Activated CD4-positive, CD25-positive, alpha-beta regulatory T cell treated with anti-CD3 and anti-CD28 coated beads, Interleukin-2, amount 50 U/mL, for 16 hours (primary cell): ENCODE results near the gene POLR3K.
"Not testable (repeated sequence)": the region's sequence is repeated elsewhere in the genome, so short reads cannot be mapped to it uniquely, and the experiment has no call there.

Experiments
- DNase-seq: peaks from one replicate; pipeline ENCODE4 v3.0.0-alpha.2; 2020; ENCODE audit warnings: low read depth, low spot score

Gene POLR3K

GRCh38 chr16:42691-43090, 10.7 kb downstream of the POLR3K start:
- DNase-seq = no peak

DNA sequence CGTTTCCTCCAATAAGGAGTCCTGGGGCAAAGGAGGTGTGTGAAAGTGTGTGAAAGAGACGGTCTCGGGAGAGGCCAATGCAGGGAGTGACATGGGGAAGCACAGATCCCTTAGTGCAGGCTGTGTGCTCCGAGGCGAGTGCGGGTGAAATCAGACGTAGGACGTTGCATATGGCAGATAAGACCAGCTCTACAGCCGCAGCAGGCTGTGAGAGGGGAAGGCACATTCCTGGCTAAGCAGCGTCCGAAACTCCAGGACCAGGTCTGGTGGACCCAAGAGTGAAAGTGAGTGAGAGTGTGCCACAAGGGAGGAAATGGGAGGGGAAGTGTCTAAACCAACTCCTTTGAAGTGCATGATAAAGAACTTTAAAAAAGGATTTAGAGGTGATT, 11.3 kb downstream of the POLR3K start:
- no peak for DNase-seq

- no peak for DNase-seq
Observed at GRCh38 chr16:41439-42068, 11.9 kb downstream of the POLR3K start.

DNA sequence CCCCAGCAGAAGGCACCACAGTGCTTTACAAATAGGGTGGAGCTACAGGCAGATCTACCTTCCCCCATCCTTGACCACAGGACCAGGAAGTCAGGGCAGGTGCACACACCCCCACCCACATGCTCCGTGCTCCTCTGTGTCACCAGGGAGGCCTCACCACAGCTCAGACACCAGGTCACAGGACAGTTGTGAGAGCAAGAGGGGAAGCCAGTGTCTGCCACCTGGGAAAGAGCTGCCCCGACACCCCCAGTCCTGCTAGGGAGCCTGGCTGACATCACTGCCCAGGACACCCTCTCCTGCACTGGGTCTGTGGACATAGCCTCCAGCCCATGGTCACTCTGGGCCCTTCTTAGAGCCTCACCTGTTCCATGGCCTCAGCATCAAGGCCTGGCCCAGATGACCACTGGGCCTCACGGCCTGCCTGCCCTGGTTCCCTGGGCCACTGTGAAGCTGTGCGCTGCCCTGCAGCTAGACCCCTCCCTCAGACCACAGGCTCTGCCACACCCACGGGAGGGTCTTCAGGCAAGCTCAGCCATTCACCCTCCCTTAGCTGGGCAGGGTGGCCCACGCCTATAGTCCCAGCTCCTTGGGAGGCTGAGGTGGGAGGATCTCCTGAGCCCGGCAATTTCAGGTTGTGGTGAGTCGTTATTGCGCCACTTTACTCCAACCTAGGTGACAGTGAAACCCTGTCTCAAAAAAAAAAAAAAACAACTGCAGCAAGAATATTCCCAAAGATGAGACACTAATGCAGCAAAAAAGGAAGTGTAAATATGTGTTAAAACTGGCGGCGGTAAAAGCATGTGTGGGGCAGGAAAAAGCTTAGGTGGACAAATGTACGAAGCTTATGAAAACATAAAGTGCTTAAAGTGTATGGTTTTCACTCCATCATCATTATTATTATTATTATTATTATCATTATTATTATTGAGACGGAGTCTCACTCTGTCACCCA, 14.2 kb downstream of the POLR3K start:
- no peak for DNase-seq

DNA sequence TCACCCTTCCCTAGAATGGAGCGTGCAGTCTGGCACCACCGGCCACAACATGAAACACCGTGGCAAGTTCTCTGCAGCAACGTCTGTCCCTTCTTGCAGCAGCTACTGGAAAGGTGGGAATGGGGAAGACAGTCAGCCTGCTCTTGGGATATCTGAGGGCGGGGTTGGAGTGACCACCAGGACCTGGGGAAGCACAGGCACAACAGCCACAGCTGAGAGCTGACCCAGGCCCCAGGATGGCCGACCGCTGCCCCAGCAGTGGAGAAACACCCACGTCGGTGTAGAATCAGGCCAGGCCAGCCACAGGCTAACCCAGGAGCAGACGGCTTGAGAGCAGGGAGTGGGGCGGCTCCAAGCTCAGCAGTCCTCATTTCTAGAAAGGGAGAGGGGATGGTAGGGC, 15.2 kb downstream of the POLR3K start:
- not testable (repeated sequence) for DNase-seq

DNA sequence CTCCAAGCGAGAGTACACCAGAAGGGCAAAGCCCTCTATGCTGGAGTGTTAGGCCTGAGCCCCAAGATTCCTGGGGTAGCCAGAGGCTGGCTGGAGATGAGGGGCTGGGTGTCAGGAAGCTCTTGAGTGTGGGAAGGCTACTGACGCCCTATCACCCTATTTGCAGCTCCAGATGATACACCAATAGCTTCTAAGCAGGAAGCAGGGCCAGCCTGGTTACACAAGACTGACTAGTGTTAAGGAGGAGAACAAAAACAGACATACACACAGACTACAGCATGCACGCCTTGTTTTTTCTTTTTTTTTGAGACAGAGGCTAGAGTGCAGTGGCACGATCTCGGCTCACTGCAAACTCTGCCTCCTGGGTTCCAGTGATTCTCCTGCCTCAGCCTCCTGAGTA, 15.9 kb downstream of the POLR3K start:
- no peak for DNase-seq

DNA sequence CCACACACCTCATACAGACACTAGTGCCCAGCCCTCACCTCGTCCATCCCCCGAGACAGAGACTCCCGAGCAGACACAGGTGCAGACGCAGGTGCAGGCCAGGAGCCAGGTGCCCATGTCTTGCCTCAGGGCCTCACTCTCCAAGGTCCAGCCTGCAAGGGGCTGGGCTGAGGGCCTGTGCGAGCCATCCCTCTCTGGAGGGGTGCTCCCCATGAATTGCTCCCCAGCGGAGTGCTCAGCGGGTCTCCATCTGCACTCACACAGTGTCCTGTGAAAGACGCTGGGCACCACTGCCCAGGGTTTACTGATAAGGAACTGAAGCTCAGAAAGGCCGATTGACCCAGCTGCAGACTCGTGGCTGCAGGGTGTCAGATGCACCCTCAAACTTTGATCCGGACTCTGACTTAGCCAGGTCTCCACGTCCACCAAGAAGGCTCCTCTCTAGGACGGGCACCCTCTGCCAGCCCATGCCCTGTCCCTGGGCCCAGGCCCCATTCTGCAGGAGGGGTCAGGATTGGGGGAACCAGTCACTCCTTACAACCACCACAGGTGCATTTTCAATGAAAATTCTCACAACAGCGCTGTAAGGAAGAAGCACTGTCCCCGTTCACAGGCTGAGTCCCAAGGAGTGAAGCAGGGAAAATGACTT, 16.9 kb downstream of the POLR3K start:
- no peak for DNase-seq

- no peak for DNase-seq
Observed at GRCh38 chr16:35678-36305, 17.6 kb downstream of the POLR3K start.

DNA sequence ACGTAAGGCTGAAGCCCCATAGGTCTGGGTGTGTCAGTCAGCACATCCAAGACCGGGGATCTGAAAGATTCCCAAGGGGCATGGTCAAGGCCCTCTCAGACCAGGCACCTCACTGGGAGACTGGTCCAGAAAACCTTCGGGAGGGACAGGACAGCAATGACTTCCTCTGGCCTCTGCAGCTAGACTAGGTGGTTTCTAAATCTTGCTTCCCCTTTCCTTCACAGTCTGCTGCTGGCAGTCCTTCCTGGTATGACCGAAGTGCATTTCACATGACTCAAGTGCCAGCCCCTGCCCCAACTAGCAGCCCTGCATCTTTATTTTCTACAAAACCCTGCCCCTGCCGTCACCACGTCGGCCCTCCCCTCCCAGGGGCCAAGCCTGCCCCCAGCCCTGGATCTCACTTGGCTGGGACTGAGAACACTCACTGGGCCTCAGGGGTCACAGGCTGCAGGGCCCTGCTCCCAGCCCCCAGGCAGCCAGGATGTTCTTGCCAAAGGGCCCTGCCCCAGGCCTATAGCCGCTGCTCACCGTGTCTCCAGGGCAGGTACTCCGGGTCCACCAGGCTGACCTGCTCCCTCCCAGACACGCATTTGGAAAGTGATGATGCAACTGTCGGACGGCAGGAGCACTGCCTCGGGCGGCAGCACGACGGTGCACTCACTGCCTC, 18.3 kb downstream of the POLR3K start:
- no peak for DNase-seq

- DNase-seq = no peak
Observed at GRCh38 chr16:34648-34987, 18.8 kb downstream of the POLR3K start.

- no peak for DNase-seq
Observed at GRCh38 chr16:33877-34647, 19.3 kb downstream of the POLR3K start.

- DNase-seq = not testable (repeated sequence)
Observed at GRCh38 chr16:33154-33876, 20.1 kb downstream of the POLR3K start.

DNA sequence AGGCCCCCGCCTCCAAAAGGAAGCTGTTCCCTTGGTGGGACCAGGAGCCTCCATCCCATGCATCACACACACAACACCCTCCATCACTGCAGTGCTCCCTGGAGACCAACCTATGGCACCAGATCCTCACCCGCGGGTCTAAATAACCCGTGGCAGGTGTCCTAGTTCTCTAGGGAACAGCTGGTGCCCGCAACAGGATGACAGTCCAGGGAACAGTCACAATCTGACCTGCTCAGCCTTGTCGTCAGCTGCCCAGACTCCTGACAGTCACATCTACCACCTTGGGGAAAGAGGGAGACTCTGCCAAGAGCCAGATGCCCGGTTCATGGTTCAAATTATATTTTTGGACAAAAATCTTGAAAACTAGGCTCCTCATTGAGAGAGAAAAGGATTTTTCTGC, 22.8 kb downstream of the POLR3K start:
- not testable (repeated sequence) for DNase-seq

DNA sequence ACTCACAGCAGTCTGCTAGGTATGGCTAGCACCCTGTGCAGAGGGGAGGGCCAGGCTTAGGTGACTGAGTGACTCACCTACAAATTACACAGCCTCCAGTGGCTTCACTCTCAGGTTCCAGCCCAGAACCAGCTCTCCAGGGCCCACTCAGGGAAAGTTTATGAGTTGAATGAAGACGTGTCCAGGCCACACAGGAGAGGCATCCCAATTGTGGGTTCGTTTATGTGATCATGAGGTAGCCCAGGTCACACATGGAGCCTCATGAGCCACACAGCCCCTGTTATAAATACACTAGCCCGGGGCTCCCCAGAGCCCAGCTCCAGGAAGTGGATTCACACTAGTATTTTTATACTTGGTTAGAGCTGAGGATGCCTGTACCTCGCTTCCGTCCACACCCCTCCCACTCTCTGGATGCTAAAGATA, 27.5 kb downstream of the POLR3K start:
- DNase-seq = not testable (repeated sequence)

DNA sequence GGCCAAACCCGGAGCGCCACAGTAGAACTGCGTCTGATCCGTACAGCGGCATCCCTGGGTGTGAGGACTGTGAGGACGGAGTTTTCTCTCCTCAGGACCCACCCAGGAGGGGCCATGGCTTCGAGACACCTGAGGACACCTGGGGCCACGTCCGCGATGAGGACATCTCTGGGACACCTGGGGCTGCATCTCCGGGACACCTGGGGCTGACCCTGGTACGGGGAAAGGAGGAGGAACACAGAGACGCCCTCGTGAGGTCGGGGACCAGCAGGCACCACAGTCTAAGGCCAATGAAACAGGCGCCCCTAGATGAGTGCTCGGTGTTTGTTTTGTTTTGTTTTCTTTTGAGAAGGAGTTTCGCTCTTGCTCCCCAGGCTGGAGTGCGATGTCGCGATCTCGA, 29.3 kb downstream of the POLR3K start:
- DNase-seq = not testable (repeated sequence)

DNA sequence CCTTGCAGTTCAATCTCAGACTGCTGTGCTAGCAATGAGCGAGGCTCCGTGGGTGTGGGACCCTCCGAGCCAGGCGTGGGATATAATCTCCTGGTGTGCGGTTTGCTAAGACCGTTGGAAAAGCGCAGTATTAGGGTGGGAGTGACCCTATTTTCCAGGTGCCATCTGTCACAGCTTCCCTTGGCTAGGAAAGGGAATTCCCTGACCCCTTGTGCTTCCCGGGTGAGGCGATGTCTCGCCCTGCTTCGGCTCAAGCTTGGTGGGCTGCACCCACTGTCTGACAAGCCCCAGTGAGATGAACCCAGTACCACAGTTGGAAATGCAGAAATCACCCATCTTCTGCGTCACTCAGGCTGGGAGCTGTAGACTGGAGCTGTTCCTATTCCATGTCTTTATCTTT, 32.5 kb downstream of the POLR3K start:
- DNase-seq = not testable (repeated sequence)

- DNase-seq = not testable (repeated sequence)
Observed at GRCh38 chr16:17062-17765, 36.2 kb downstream of the POLR3K start.

DNA sequence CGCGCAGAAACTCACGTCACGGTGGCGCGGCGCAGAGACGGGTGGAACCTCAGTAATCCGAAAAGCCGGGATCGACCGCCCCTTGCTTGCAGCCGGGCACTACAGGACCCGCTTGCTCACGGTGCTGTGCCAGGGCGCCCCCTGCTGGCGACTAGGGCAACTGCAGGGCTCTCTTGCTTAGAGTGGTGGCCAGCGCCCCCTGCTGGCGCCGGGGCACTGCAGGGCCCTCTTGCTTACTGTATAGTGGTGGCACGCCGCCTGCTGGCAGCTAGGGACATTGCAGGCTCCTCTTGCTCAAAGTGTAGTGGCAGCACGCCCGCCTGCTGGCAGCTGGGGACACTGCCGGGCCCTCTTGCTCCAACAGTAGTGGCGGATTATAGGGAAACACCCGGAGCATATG, 42.6 kb downstream of the POLR3K start:
- DNase-seq = peak; percentile 79

GRCh38 chr16:9903-10665, 43.3 kb downstream of the POLR3K start:
- DNase-seq = no peak
